Upper lobe of left lung (tissue), 4 donors: ENCODE measurements around the gene ELN.

Source experiments
- EP300 ChIP-seq, 4 donors: sonication (generic); formaldehyde crosslinking; IDR thresholded peaks; one replicate each; pipeline ENCODE4 v1.5.1; 2017; ENCODE audit warnings: antibody characterized with exemption in 4 of 4, control low read depth in 2 of 4
- TF ChIP-seq, protein P1 (sequence below), 6 experiments: fragments of 450-650 bp in 4 of 6; fragments of 200-600 bp in 2 of 6; sonication (generic) in 2 of 6; IDR thresholded peaks; one replicate each; pipeline ENCODE4 v1.5.1; 2016 to 2019; ENCODE audit warnings: antibody characterized with exemption in 6 of 6

GRCh38 chr7:74064696-74065095, 36.7 kb downstream of the ELN start:
- TF ChIP-seq, protein P1, sequence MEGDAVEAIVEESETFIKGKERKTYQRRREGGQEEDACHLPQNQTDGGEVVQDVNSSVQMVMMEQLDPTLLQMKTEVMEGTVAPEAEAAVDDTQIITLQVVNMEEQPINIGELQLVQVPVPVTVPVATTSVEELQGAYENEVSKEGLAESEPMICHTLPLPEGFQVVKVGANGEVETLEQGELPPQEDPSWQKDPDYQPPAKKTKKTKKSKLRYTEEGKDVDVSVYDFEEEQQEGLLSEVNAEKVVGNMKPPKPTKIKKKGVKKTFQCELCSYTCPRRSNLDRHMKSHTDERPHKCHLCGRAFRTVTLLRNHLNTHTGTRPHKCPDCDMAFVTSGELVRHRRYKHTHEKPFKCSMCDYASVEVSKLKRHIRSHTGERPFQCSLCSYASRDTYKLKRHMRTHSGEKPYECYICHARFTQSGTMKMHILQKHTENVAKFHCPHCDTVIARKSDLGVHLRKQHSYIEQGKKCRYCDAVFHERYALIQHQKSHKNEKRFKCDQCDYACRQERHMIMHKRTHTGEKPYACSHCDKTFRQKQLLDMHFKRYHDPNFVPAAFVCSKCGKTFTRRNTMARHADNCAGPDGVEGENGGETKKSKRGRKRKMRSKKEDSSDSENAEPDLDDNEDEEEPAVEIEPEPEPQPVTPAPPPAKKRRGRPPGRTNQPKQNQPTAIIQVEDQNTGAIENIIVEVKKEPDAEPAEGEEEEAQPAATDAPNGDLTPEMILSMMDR (IDR thresholded peaks at IDR 0.05), result no peak
- no peak for TF ChIP-seq EP300 (IDR thresholded peaks at IDR 0.05)
